Lower leg skin (tissue), 3 donors: Measurements from ENCODE around the gene LRP3.

ENCODE experiments used
- CTCF ChIP-seq, 3 donors: fragments of 450-650 bp; IDR thresholded peaks; one replicate each; pipeline ENCODE4 v1.5.1; 2016; ENCODE audit warnings: antibody characterized with exemption in 3 of 3, mild to moderate bottlenecking in 3 of 3, moderate library complexity in 2 of 3
- POLR2A ChIP-seq, 2 donors: fragments of 450-650 bp; IDR thresholded peaks; one replicate each; pipeline ENCODE4 v1.6.1; 2016 to 2017; ENCODE audit warnings: antibody characterized with exemption in 2 of 2, mild to moderate bottlenecking in 1 of 2, moderate library complexity in 1 of 2

- TF ChIP-seq CTCF (IDR thresholded peaks at IDR 0.05) (no peak), POLR2A (IDR thresholded peaks at IDR 0.05) (no peak)
Measured at GRCh38 chr19:33251076-33251475, 56.9 kb downstream of the LRP3 start.
